GM06990 (cell line): ENCODE data around the gene COPS3.

Experiments
- DNase-seq: peaks from one replicate; pipeline ENCODE4 v3.0.0-alpha.2; 2011; ENCODE audit not compliant: insufficient read length; ENCODE audit errors: extremely low read depth
- H3K27me3 ChIP-seq: replicated peaks from 2 replicates; pipeline ENCODE4 v1.6.0; 2011; ENCODE audit warnings: low read length; ENCODE audit not compliant: control insufficient read depth, insufficient read depth
- H3K36me3 ChIP-seq: 2 replicates; pipeline ENCODE4 v1.5.1; 2011; ENCODE audit warnings: low read length; ENCODE audit not compliant: control insufficient read depth, insufficient read depth
- H3K4me3 ChIP-seq: replicated peaks from 2 replicates; pipeline ENCODE4 v1.5.1; 2011; ENCODE audit warnings: low read depth, mild to moderate bottlenecking, control low read depth, low read length
- TF ChIP-seq, protein P1 (sequence below): IDR thresholded peaks from 2 replicates; pipeline ENCODE4 v1.5.1; 2011; ENCODE audit warnings: low read length, control low read depth, mild to moderate bottlenecking, inconsistent platforms; ENCODE audit not compliant: insufficient read depth, poor library complexity, severe bottlenecking

The COPS3 gene

DNA sequence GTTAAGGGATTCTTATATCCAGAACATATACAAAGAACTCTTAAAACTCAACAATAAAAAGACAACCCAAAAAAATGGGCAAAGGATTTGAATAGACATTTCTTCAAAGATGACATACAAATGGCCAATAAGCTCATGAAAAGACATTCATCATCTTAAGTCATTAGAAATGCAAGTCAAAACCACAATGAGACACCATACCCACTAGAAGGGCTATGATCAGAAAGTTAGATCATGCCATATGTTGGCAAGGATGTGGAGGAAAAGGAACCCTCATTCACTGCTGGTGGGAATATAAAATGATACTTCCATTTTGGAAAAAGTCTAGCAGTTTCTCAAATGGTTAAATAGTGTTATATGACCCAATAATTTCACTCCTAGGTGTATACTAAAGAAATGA lies 84.3 kb downstream of the COPS3 start:
- no peaks in the 10 kb centered on the region for H3K27me3 ChIP-seq
- no peak overlapping the region for H3K4me3 ChIP-seq
- no peak for DNase-seq
- H3K36me3 ChIP-seq = no peaks in the 10 kb centered on the region
- TF ChIP-seq, protein P1, sequence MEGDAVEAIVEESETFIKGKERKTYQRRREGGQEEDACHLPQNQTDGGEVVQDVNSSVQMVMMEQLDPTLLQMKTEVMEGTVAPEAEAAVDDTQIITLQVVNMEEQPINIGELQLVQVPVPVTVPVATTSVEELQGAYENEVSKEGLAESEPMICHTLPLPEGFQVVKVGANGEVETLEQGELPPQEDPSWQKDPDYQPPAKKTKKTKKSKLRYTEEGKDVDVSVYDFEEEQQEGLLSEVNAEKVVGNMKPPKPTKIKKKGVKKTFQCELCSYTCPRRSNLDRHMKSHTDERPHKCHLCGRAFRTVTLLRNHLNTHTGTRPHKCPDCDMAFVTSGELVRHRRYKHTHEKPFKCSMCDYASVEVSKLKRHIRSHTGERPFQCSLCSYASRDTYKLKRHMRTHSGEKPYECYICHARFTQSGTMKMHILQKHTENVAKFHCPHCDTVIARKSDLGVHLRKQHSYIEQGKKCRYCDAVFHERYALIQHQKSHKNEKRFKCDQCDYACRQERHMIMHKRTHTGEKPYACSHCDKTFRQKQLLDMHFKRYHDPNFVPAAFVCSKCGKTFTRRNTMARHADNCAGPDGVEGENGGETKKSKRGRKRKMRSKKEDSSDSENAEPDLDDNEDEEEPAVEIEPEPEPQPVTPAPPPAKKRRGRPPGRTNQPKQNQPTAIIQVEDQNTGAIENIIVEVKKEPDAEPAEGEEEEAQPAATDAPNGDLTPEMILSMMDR = no peak
